ENCODE results near the gene ADCY5. TPM values are rescaled to one million over a fixed set of nuclear protein-coding genes. Genes with fewer than 3 reads are reported as not detected.

Gene ADCY5
- total RNA-seq (2021; ENCODE audit: unreplicated experiment) = 0.49 TPM
- polyA plus RNA-seq (2012) = 0.45 and 0.53 TPM in 2 replicates
- Bru-seq, nascent RNA = percentile 8 among the genes with signal in this experiment
- percentile 6 among the genes with signal in this experiment for BruChase-seq, experiment 1, labeled RNA remaining after a 6-hour chase
- percentile 9 among the genes with signal in this experiment for BruChase-seq, experiment 2, labeled RNA remaining after a 2-hour chase
- long read RNA-seq = 0 reads

DNA sequence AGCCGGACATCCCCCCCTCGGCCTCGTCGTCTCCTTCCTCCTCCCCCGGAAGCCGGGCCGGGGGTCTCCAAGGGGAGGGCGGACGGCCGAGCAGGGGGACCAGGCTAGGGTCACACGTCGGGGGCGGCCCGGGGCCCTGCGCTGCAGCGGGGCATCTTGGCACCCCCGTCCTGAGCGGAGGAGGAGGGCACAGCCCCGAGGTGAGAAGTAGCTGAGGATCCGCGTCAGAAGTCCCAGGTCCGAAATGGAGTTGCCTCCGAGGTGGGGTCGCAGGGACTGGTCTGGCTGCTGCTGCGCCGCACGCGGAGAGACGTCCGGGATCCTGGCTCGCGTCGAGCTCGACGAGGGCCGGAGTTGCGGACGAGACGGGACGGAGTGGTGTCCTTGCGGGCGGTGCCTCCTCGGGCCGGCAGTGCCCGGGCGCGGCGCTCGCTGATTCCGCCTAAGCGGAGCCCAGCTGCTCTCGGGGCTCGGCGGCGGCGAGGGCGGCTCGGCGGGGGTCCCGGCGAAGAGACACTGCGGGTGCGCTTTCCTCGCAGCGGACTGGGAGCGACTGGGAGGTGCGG, at the start of gene ADCY5:
Gene ADCY5 (minus strand): TSS at position 555 of the 566 bp plus-strand sequence. CDS start 545 bp downstream, at position 10.
- no peak for DNase-seq (ENCODE audit: low read depth, low spot score)
- Histone ChIP-seq H4K20me1 (ENCODE audit: insufficient read depth) (no peaks in the 10 kb centered on the region), H3K4me3 (replicated peaks in 1 of 2; ENCODE audit: low read depth in 1 of 2, low read length in 2 of 2) (peak within 1 kb of the TSS; percentile 27 to 52; a peak in 3 of 4 replicates), H3K9ac (ENCODE audit: low read length) (no peak within 1 kb of the TSS; the same call in 1 of the 2 replicates), H3K4me2 (ENCODE audit: low read length) (peak within 1 kb of the TSS; percentile 84), H3K79me2 (ENCODE audit: insufficient read depth, low read length) (no peaks in the 10 kb centered on the region), H3K9me2 (ENCODE audit: insufficient read depth) (no peaks in the 10 kb centered on the region), H3K27me3 (ENCODE audit: insufficient read depth, low read length) (peaks cover 6% of the 10 kb centered on the region), H3K27ac (ENCODE audit: low read depth, low read length) (peak within 1 kb of the TSS; percentile 13; the same call in 1 of the 2 replicates), H3K4me1 (ENCODE audit: control insufficient read depth in 1 of 2, insufficient read depth in 2 of 2, low read length in 2 of 2) (peaks cover 0 to 6% of the 10 kb centered on the region in 2 experiments; a peak in 2 of 4 replicates), H3K9me3 (ENCODE audit: control insufficient read depth in 1 of 2, insufficient read depth in 1 of 2, low read depth in 1 of 2, low read length in 2 of 2) (no peaks in the 10 kb centered on the region), H2AFZ (ENCODE audit: low read depth, low read length, poor library complexity, severe bottlenecking) (no peak within 1 kb of the TSS), H3K36me3 (ENCODE audit: control insufficient read depth in 1 of 2, insufficient read depth in 2 of 2, low read length in 2 of 2) (no peaks in the 10 kb centered on the region)
- peak; percentile 21 for ATAC-seq
- RAD21 ChIA-PET (ENCODE audit: low non-redundant PET in 1 of 2, low total read pairs in 2 of 2, uncharacterized antibody in 2 of 2, unreplicated experiment in 2 of 2) = no interaction called here
- CTCF ChIA-PET = no interaction called here
- POLR2A ChIA-PET = interaction anchor here (0.6 kb wide), 1 partner anchor 256 kb away, joined by 5 read pairs; no protein-coding TSS in a partner anchor
- no TSS peak for BruUV-seq (replicated peaks)
- intact Hi-C loops (cut with micrococcal nuclease) = no loop called here
- TF ChIP-seq, protein P1, sequence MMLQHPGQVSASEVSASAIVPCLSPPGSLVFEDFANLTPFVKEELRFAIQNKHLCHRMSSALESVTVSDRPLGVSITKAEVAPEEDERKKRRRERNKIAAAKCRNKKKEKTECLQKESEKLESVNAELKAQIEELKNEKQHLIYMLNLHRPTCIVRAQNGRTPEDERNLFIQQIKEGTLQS (IDR thresholded peaks at IDR 0.05) = no peak
- no peak for TF ChIP-seq YY1 (IDR thresholded peaks at IDR 0.05; ENCODE audit: extremely low read depth, insufficient replicate concordance, low read depth, low read length)
- TF ChIP-seq, protein P2, sequence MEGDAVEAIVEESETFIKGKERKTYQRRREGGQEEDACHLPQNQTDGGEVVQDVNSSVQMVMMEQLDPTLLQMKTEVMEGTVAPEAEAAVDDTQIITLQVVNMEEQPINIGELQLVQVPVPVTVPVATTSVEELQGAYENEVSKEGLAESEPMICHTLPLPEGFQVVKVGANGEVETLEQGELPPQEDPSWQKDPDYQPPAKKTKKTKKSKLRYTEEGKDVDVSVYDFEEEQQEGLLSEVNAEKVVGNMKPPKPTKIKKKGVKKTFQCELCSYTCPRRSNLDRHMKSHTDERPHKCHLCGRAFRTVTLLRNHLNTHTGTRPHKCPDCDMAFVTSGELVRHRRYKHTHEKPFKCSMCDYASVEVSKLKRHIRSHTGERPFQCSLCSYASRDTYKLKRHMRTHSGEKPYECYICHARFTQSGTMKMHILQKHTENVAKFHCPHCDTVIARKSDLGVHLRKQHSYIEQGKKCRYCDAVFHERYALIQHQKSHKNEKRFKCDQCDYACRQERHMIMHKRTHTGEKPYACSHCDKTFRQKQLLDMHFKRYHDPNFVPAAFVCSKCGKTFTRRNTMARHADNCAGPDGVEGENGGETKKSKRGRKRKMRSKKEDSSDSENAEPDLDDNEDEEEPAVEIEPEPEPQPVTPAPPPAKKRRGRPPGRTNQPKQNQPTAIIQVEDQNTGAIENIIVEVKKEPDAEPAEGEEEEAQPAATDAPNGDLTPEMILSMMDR (IDR thresholded peaks at IDR 0.05 in 2 of 3, conservative IDR thresholded peaks at IDR 0.05 in 1 of 3; ENCODE audit: borderline replicate concordance in 1 of 3, insufficient read depth in 1 of 3, low read depth in 2 of 3, low read length in 2 of 3) = no peak
- TF ChIP-seq EZH2 (IDR thresholded peaks at IDR 0.05) = no peak
- TF ChIP-seq SRF (IDR thresholded peaks at IDR 0.05; ENCODE audit: low read depth) = no peak
